ENCODE measurements around the gene RARB. TPM values are rescaled to one million over a fixed set of nuclear protein-coding genes. Genes with fewer than 3 reads are reported as not detected.
A peak's percentile ranks its signal among the peaks of the same experiment; 100 is the strongest.

RARB gene
- total RNA-seq, 2 donors from 2014 or later, result 1.2 to 4.3 TPM

- intact Hi-C loops (cut with DNase I, micrococcal nuclease), result no loop called here
- ATAC-seq, result no peak
- no peak for DNase-seq
These were observed 152.5 kb downstream of the RARB start for GRCh38 chr3:25580534-25580933.

- ATAC-seq (no peak), DNase-seq (no peak)
- intact Hi-C loops (cut with DNase I, micrococcal nuclease), result no loop called here
These were observed 153.3 kb downstream of the RARB start for GRCh38 chr3:25581335-25581734.

GRCh38 chr3:25581823-25582222 lies 153.8 kb downstream of the RARB start:
- DNase-seq, result no peak
- intact Hi-C loops (cut with DNase I, micrococcal nuclease), result no loop called here
- ATAC-seq, result no peak

- no peak for ATAC-seq
- intact Hi-C loops (cut with DNase I, micrococcal nuclease), result no loop called here
These were observed 154.2 kb downstream of the RARB start for GRCh38 chr3:25582242-25582641.

GRCh38 chr3:25583343-25583742 lies 155.3 kb downstream of the RARB start:
- DNase-seq (no peak), ATAC-seq (no peak)
- intact Hi-C loops (cut with DNase I, micrococcal nuclease), result no loop called here

More at GRCh38 chr3:25582242-25582641, 154.2 kb downstream of the RARB start:
- DNase-seq, result no peak

GRCh38 chr3:25584011-25584789 lies 156.1 kb downstream of the RARB start:
- ATAC-seq, result no peak
- intact Hi-C loops (cut with DNase I, micrococcal nuclease), result no loop called here
- no peak for DNase-seq

- intact Hi-C loops (cut with DNase I, micrococcal nuclease), result no loop called here
- ATAC-seq, result no peak
- no peak for DNase-seq
These were observed 157.5 kb downstream of the RARB start for GRCh38 chr3:25585361-25586166.

- no peak for ATAC-seq
- DNase-seq, result no peak
- intact Hi-C loops (cut with DNase I, micrococcal nuclease), result no loop called here
These were observed 158.1 kb downstream of the RARB start for GRCh38 chr3:25586167-25586505.

GRCh38 chr3:25586553-25586952 lies 158.5 kb downstream of the RARB start:
- DNase-seq, result no peak
- intact Hi-C loops (cut with DNase I, micrococcal nuclease), result no loop called here
- ATAC-seq, result no peak

GRCh38 chr3:25587094-25587493 lies 159.0 kb downstream of the RARB start:
- no peak for ATAC-seq

GRCh38 chr3:25587526-25587925 lies 159.5 kb downstream of the RARB start:
- intact Hi-C loops (cut with DNase I, micrococcal nuclease), result no loop called here
- DNase-seq (no peak), ATAC-seq (no peak)

More at GRCh38 chr3:25587094-25587493, 159.0 kb downstream of the RARB start:
- intact Hi-C loops (cut with DNase I, micrococcal nuclease), result no loop called here
- DNase-seq, result no peak

GRCh38 chr3:25587975-25588374 lies 159.9 kb downstream of the RARB start:
- intact Hi-C loops (cut with DNase I, micrococcal nuclease), result no loop called here
- DNase-seq (no peak), ATAC-seq (no peak)

GRCh38 chr3:25588441-25589103 lies 160.5 kb downstream of the RARB start:
- ATAC-seq (no peak), DNase-seq (no peak)
- intact Hi-C loops (cut with DNase I, micrococcal nuclease), result no loop called here

- ATAC-seq (no peak), DNase-seq (no peak)
- intact Hi-C loops (cut with DNase I, micrococcal nuclease), result no loop called here
These were observed 161.2 kb downstream of the RARB start for GRCh38 chr3:25589104-25589782.

- intact Hi-C loops (cut with DNase I, micrococcal nuclease), result loop anchor here in 1 of 2 donors (5.0 to 10.0 kb wide), 4 partner anchors 163 to 818 kb away; partner anchors contain the start of gene RARB
- DNase-seq, result no peak
- no peak for ATAC-seq
These were observed 161.8 kb downstream of the RARB start for GRCh38 chr3:25589783-25590258.

GRCh38 chr3:25592510-25592968 lies 164.5 kb downstream of the RARB start:
- ATAC-seq (peak; percentile 52), DNase-seq (no peak)
- intact Hi-C loops (cut with DNase I, micrococcal nuclease), result loop anchor here in 1 of 2 donors (5.0 to 10.0 kb wide), 4 partner anchors 165 to 820 kb away; partner anchors contain the start of gene RARB

- ATAC-seq (no peak), DNase-seq (no peak)
- intact Hi-C loops (cut with DNase I, micrococcal nuclease), result loop anchor here in 1 of 2 donors (5.0 to 10.0 kb wide), 4 partner anchors 166 to 821 kb away; partner anchors contain the start of gene RARB
These were observed 164.9 kb downstream of the RARB start for GRCh38 chr3:25593001-25593400.

- DNase-seq (no peak), ATAC-seq (peak; percentile 49)
- intact Hi-C loops (cut with DNase I, micrococcal nuclease), result loop anchor here in 1 of 2 donors (5.0 to 10.0 kb wide), 4 partner anchors 167 to 822 kb away; partner anchors contain the start of gene RARB
These were observed 166.0 kb downstream of the RARB start for GRCh38 chr3:25594007-25594502.

Measured in left colon (tissue), 2 donors.